Motor neuron (in vitro differentiated cells): ENCODE measurements around the gene CIAO2B. TPM values are rescaled to one million over a fixed set of nuclear protein-coding genes. Genes with fewer than 3 reads are reported as not detected.

ENCODE experiments used
- ATAC-seq, 8 experiments: fragments of 200-7000 bp; cut with Tn5 transposase; replicated peaks in 6 of 8; 2 replicates each; pipeline ENCODE4 v1.8.0; 2021; ENCODE audit warnings: mild to moderate bottlenecking in 8 of 8, moderate library complexity in 8 of 8
- H3K27ac ChIP-seq, 2 donors: fragments of 250-450 bp; sonication (Bioruptor Pico); 2 replicates each; pipeline ENCODE4 v1.9.0; 2021; ENCODE audit warnings: antibody characterized with exemption in 2 of 2, mild to moderate bottlenecking in 2 of 2, moderate library complexity in 1 of 2
- H3K4me1 ChIP-seq, 2 donors: fragments of 250-450 bp; sonication (Bioruptor Pico); replicated peaks in 1 of 2; 2 replicates each; pipeline ENCODE4 v1.6.1; 2021; ENCODE audit warnings: antibody characterized with exemption in 2 of 2, mild to moderate bottlenecking in 2 of 2, moderate library complexity in 1 of 2
- H3K4me3 ChIP-seq, 5 donors: fragments of 250-450 bp; sonication (Bioruptor Pico); 2 replicates each; pipeline ENCODE4 v1.9.0; 2021; ENCODE audit warnings: antibody characterized with exemption in 5 of 5, mild to moderate bottlenecking in 5 of 5, moderate library complexity in 4 of 5
- WGBS, 10 experiments: fragments of 450-650 bp; shearing (Covaris generic); methylation state at CpG; one replicate each; pipeline ENCODE4 v1.0.0; 2022; 5-methylcytosine and 5-hydroxymethylcytosine counted together
- in situ Hi-C, 9 experiments: fragments of 400-800 bp; cut with MboI; loops; one replicate each; pipeline ENCODE4 v1.15.0; 2021; ENCODE audit warnings: low sequenced_read_pairs in 9 of 9, low pct_unique_long_range_greater_than_20kb in 2 of 9; ENCODE audit not compliant: unreplicated experiment in 9 of 9
- total RNA-seq, 8 experiments: library from RNA; unstranded; fragments of 300-600 nt; gene quantifications; 2 replicates each; pipeline versions ENCODE4 v1.2.3 to v1.2.4, GENCODE V29; 2022

Gene CIAO2B
- total RNA-seq, 8 experiments from 2014 or later: 95.4 to 159 (median 112) TPM

DNA sequence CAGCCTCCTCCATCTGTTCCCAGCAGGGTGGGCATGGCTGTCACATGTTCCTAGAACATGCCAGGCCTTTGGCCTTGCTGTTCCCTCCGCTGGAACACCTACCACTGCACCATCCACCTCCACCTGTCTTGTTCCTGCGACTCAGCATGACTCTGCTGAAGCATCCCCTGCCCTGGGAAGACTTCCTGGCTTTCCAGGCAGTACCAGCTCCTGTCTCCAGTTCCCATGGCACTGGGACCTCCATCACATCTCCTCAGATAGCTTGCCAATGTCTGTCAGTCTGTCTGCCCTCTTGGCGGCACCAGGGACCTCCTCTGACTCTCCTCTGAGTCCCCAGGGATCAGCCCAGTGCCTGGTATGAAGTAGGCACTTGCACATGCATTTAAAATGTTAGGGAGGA, 38.2 kb downstream of the CIAO2B start:
- in situ Hi-C loops: no loop called here
- ATAC-seq: no peak
- no peak overlapping the region for H3K27ac ChIP-seq
- H3K4me1 ChIP-seq: peaks cover 18 to 22% of the 10 kb centered on the region in 2 donors
- no peak overlapping the region for H3K4me3 ChIP-seq
- WGBS, 10 experiments: 50 to 100% (median 80%) methylated on average over 1 to 2 of the region's 3 CpGs; no CpG with 5 or more reads in 5 of the 10 experiments

DNA sequence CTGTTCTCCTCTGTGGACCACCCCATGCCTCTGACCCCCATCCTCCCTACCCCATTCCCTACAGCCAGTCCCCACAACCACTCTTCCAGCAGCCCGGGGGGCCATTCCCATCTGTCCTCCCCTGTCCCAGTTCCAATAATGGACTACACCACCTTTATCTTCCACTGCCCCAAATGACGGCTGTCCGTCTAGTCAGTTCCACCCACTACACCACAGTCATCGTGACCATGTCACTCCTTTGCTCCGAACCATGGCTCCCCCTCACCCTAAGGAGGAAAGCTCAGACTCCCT, 38.6 kb downstream of the CIAO2B start:
- ATAC-seq: no peak
- no peak overlapping the region for H3K27ac ChIP-seq
- in situ Hi-C loops: no loop called here
- H3K4me3 ChIP-seq: no peak overlapping the region
- WGBS, 10 experiments: 80 to 100% (median 100%) methylated on average over 1 to 2 of the region's 5 CpGs; no CpG with 5 or more reads in 7 of the 10 experiments
- H3K4me1 ChIP-seq: peaks cover 15 to 18% of the 10 kb centered on the region in 2 donors

DNA sequence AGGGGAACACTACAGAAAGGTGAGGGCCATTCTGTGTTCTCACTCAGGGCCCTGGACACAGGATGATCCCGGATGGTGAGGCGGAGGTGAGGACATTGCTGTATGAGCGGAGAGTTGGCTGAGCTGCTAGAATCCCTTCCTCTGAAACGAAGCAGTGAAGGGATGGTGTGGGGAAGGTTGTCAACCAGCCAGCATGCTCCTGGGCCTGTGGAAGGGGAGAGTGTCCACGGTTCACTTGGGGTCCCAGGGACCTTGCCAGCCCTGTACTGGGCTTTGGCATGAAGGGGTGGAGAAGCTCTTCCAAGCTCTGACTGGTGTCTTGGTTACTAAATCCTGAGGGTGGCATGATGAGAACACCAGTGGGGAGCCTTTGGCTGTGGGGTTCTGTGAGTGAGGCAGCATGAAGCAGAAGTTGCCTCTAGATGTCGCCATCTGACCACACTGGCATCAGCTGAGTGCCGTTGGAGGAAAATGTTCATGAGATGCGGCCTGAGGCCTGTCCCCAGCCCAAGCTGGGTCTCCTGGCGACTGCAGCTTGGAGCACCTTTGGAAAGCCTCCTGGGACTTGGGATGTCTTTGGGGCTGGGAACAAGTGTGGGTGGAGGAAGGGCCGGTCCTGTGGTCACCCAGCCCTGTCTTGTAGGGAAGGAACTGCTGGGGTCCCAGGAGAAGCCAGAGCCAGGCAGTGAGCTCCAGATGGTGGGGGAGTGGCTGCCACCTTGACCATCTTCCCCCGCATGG, 39.1 kb downstream of the CIAO2B start:
- Histone ChIP-seq H3K27ac (no peak overlapping the region), H3K4me3 (no peak overlapping the region), H3K4me1 (peaks cover 9 to 13% of the 10 kb centered on the region in 2 donors)
- ATAC-seq: peak; percentile 70 to 97 (median 78)
- WGBS, 10 experiments: 0 to 86% (median 65%) methylated on average over 1 to 5 of the region's 11 CpGs; no CpG with 5 or more reads in 3 of the 10 experiments
- in situ Hi-C loops: no loop called here

DNA sequence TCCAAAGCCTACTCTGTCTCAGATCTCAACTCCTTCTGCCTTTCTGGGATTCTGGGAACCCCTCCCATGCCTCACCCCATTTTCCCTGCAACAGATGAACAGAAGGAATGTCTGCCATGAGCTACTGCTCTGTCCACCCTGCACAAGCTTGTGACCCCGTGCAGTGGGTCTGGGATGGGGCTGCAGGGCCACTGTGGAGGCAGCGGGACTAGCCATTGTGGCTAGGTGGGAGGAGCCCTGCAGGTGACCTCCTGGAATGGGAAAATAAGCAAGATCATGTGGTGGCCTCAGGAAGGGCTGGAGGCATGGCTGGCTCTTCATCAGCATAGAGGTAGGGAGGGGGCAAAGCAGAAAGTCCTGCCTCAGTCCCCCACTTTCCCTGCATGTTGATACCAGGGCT, 40.1 kb downstream of the CIAO2B start:
- Histone ChIP-seq H3K4me1 (peaks cover 0 to 2% of the 10 kb centered on the region in 2 donors), H3K27ac (no peak overlapping the region), H3K4me3 (no peak overlapping the region)
- in situ Hi-C loops: no loop called here
- no peak for ATAC-seq
- 40 to 60% (median 50%) methylated on average over 1 of the region's 2 CpGs; no CpG with 5 or more reads in 6 of the 10 experiments for WGBS, 10 experiments

DNA sequence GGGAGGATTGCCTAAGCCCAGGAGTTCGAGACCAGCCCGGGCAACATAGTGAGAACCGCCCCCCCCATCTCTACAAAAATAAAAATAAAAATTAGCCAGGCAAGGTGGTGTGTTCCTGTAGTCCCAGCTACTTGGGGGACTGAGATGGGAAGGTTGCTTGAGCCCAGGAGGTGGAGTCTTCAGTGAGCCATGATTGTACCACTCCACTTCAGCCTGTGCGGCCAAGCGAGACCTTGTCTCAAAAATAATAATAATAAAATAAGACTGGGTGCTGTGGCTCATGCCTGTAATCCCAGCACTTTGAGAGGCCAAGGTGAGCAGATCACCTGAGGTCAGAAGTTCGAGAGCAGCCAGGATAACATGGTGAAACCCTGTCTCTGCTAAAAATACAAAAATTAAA, 42.4 kb downstream of the CIAO2B start:
- Histone ChIP-seq H3K4me3 (no peak overlapping the region), H3K27ac (no peak overlapping the region), H3K4me1 (peaks cover 0 to 2% of the 10 kb centered on the region in 2 donors)
- WGBS, 10 experiments: 75 to 100% (median 92%) methylated on average over 1 to 3 of the region's 6 CpGs; no CpG with 5 or more reads in 3 of the 10 experiments
- ATAC-seq: no peak
- in situ Hi-C loops: no loop called here

DNA sequence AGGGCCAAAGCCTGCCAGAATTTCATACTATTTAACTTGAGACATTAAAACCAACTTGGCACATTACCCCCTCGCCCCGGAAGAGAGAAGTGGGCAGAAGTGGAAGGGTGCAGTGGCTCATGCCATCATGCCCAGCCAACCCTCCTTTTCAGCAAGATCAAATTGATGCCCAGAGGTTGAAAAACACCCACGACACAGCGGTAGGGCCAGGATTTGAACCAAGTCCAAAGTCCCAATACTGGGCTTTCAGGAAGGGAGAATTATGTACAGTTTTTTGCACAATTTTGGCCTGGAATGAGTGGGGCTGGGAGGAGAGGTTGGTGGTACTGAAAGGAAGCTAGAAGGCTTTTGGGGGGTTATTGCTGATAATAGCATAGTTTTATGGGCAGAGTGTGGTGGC, 42.8 kb downstream of the CIAO2B start:
- Histone ChIP-seq H3K4me3 (no peak overlapping the region), H3K4me1 (peaks cover 0 to 2% of the 10 kb centered on the region in 2 donors), H3K27ac (no peak overlapping the region)
- in situ Hi-C loops: no loop called here
- WGBS, 10 experiments: 88 to 100% (median 89%) methylated on average over 2 to 4 of the region's 4 CpGs; no CpG with 5 or more reads in 5 of the 10 experiments
- ATAC-seq: no peak

DNA sequence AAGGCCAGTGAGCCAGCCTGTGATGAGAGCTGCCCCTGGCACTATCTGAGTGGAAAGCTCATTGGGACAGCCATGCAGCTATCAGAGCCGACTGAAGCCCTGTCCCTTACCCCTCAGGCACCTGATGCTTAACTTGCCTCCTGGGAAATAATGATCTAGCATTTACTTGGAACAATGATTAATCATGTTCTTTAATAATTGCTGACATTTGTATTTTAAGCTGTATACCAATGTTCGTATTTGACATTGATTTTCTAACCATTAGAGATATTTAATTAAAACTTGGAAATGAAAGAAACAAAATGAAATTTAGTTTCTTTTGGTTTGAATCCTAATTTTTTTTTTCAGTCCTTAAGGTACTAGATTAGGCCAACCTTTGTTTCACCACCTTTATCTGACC, 43.4 kb downstream of the CIAO2B start:
- Histone ChIP-seq H3K4me1 (peaks cover 0 to 2% of the 10 kb centered on the region in 2 donors), H3K27ac (no peak overlapping the region), H3K4me3 (no peak overlapping the region)
- peak in 1 of 8 experiments; percentile 23 for ATAC-seq
- in situ Hi-C loops: no loop called here
- 40 to 100% (median 82%) methylated on average over 1 to 2 of the region's 2 CpGs; no CpG with 5 or more reads in 2 of the 10 experiments for WGBS, 10 experiments

DNA sequence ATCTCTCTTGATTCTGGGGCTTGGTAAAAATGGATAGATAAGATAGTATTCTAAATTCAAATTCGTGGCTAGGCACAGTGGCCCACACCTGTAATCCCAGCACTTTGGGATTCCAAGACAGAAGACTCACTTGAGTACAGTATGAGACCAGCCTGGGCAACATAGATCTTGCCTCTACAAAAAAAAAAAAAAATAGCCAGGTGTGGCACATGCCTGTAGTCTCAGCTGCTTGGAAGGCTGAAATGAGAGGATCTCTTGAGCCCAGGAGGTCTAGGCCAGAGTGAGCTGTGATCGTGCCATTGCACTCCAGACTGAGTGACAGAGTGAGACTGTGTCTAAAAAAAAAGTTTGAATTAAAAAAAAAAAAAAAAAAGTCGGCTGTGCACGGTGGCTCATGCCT, 44.6 kb downstream of the CIAO2B start:
- in situ Hi-C loops: no loop called here
- H3K27ac ChIP-seq: no peak overlapping the region
- 40 to 100% (median 73%) methylated on average over 1 to 4 of the region's 4 CpGs; no CpG with 5 or more reads in 3 of the 10 experiments for WGBS, 10 experiments
- H3K4me1 ChIP-seq: no peaks in the 10 kb centered on the region
- no peak overlapping the region for H3K4me3 ChIP-seq
- ATAC-seq: no peak

DNA sequence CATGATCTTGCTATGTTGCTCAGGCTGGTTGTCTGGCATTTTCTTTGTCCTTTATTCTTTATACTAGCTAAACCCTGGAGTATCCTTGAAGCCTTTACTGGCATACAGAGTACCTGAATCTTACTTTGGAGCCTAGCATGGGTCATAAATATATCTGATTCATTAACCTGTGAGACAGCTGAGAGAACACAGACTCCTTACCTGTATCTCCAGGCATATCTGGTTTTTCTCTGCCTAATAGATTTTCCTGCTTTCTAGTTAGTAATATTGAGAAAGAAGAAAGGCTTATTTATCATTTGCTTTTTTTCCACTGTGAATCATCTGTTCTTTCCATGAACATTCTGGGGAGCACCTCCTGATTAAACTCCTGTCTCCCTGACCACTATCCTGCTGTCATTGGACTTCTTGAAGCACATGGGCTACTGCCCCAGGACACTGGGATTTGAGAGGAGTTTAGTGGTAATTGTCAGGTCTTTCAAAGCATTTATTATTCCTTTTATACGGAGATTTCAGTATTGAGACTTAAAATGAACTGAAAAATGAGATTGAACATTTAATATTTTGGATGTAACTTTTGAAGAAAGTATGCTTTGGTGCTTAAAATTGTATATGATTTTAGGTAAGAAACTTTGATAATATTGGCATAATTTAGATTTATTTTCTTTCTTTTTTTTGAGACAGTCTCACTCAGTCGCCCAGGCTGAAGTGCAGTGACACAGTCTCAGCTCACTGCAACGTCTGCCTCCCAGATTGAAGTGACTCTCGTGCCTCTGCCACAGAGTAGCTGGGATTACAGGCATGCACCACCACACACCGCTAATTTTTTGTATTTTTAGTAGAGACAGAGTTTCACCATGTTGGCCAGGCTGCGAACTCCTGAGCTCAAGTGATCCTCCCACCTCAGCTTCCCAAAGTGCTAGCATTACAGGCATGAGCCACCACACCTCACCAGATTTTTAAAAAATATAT, 45.3 kb downstream of the CIAO2B start:
- 67 to 93% (median 89%) methylated on average over 1 to 5 of the region's 6 CpGs for WGBS, 10 experiments
- no peak for ATAC-seq
- Histone ChIP-seq H3K4me3 (no peak overlapping the region), H3K4me1 (no peaks in the 10 kb centered on the region), H3K27ac (no peak overlapping the region)
- in situ Hi-C loops: no loop called here

DNA sequence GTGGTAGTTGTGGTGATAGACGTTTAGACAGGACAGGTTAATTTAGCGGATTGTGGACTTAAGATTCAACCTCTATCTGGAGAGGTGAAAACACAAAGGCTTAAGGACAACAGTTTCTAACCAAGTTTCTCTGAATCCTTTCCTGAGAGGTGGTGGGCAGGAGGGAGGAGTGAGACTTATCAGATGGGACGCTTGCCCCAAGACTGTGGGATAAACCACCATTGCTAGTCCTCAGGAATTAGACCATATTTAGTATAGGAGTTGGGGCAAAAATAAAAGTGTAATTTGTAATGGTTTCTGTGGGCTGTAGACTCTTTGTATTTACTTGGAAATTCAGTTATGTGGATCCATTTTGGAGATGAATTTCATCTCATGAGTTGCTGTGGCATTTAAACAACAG, 47.3 kb downstream of the CIAO2B start:
- ATAC-seq: no peak
- in situ Hi-C loops: no loop called here
- 85 to 100% (median 100%) methylated on average over 1 to 3 of the region's 3 CpGs; no CpG with 5 or more reads in 3 of the 10 experiments for WGBS, 10 experiments

DNA sequence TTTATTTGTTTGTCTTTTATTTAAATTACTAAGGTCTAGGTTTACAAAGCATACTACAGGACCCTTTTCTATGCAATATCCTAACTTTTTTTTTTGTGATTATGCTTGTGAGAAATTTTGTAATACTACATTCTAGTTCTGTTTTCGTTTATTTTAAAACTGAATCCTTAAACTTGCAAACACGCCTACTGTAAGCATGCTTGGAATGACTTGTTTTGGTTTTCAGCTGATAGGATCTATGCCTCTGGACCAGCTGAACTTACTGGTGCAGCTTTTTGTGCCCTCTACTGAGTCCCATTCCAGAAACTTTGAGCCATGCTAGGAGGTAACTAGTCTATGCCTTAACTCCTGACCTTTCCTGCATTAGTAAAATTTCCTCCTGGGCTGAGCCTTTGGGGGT, 47.9 kb downstream of the CIAO2B start:
- no peaks in the 10 kb centered on the region for H3K4me1 ChIP-seq
- H3K27ac ChIP-seq: no peak overlapping the region
- in situ Hi-C loops: no loop called here
- H3K4me3 ChIP-seq: no peak overlapping the region
- peak in 2 of 8 experiments; percentile 42 to 57 for ATAC-seq
- WGBS, 10 experiments: 17 to 100% (median 62%) methylated on average over 1 to 2 of the region's 2 CpGs; no CpG with 5 or more reads in 3 of the 10 experiments

More for the DNA sequence above, 47.3 kb downstream of the CIAO2B start:
- H3K4me3 ChIP-seq: no peak overlapping the region
- H3K27ac ChIP-seq: no peak overlapping the region
- no peaks in the 10 kb centered on the region for H3K4me1 ChIP-seq

DNA sequence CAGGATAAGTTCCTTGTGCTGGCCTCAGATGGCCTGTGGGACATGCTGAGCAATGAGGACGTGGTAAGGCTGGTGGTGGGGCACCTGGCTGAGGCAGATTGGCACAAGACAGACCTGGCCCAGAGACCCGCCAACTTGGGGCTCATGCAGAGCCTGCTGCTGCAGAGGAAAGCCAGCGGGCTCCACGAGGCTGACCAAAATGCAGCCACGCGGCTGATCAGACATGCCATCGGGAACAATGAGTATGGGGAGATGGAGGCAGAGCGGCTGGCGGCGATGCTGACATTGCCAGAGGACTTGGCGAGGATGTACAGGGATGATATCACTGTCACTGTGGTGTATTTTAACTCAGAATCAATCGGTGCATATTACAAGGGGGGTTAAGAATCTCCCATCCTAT, 48.7 kb downstream of the CIAO2B start:
- WGBS, 10 experiments: 81 to 100% (median 91%) methylated on average over 1 to 10 of the region's 12 CpGs; no CpG with 5 or more reads in 3 of the 10 experiments
- in situ Hi-C loops: no loop called here
- no peaks in the 10 kb centered on the region for H3K4me1 ChIP-seq
- ATAC-seq: no peak
- no peak overlapping the region for H3K27ac ChIP-seq
- H3K4me3 ChIP-seq: no peak overlapping the region

DNA sequence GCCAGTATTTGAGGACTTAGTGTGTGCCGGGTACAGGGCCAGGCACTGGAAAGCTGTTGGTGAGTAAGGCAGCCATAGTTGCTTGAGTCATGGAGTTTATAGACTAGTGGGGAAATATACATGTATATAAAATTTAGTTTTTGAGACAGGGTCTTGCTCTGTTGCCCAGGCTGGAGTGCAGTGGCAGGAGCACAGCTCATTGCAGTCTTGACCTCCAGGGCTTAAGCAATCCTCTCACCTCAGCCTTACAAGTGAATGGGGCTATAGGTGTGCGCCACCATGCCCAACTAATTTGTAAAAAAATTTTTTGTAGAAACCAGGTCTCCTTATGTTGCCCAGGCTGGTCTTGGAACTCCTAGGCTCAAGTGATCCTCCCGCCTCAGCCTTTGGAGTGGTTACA, 51.5 kb downstream of the CIAO2B start:
- 90 to 100% (median 100%) methylated on average over 1 to 2 of the region's 3 CpGs; no CpG with 5 or more reads in 1 of the 10 experiments for WGBS, 10 experiments
- peaks cover 0 to 4% of the 10 kb centered on the region in 2 donors for H3K4me1 ChIP-seq
- H3K27ac ChIP-seq: no peak overlapping the region
- no peak overlapping the region for H3K4me3 ChIP-seq
- no peak for ATAC-seq
- in situ Hi-C loops: no loop called here
